Kidney (tissue), 14 donors: ENCODE results near the gene VRK3. TPM values are rescaled to one million over a fixed set of nuclear protein-coding genes. Genes with fewer than 3 reads are reported as not detected.

Experiments used
- DNase-seq, 5 donors: peaks; one replicate each; pipeline ENCODE4 v3.0.0-alpha.2; 2013 to 2020
- FAIRE-seq: peaks from 2 replicates; lab custom pipeline; 2012; peaks lifted over from hg19 to GRCh38; lab: Jason Lieb, UNC
- H3K27ac ChIP-seq, 2 donors: one replicate each; pipeline ENCODE4 v1.7.0; 2013; ENCODE audit warnings: low read depth in 2 of 2, low read length in 2 of 2, inconsistent platforms in 1 of 2
- H3K27me3 ChIP-seq: one replicate; pipeline ENCODE4 v1.7.1; 2013; ENCODE audit warnings: low read length, inconsistent platforms; ENCODE audit not compliant: control insufficient read depth, insufficient read depth
- H3K36me3 ChIP-seq, 3 donors: one replicate each; pipeline versions ENCODE4 v1.7.0 to v1.7.1; 2013; ENCODE audit warnings: low read length in 3 of 3, control low read depth in 1 of 3, inconsistent platforms in 1 of 3; ENCODE audit not compliant: insufficient read depth in 3 of 3, control insufficient read depth in 2 of 3
- H3K4me1 ChIP-seq, 3 donors: one replicate each; pipeline versions ENCODE4 v1.7.0 to v1.7.1; 2013; ENCODE audit warnings: low read length in 3 of 3, inconsistent platforms in 1 of 3, low read depth in 1 of 3; ENCODE audit not compliant: control insufficient read depth in 2 of 3, insufficient read depth in 2 of 3
- H3K4me3 ChIP-seq, 3 donors: one replicate each; pipeline versions ENCODE4 v1.7.0 to v1.8.1; 2013; ENCODE audit warnings: low read length in 3 of 3, control low read depth in 1 of 3, inconsistent platforms in 1 of 3
- H3K9ac ChIP-seq, 3 donors: one replicate each; pipeline versions ENCODE4 v1.7.0 to v1.7.1; 2013; ENCODE audit warnings: low read length in 3 of 3, control low read depth in 1 of 3, inconsistent platforms in 1 of 3
- H3K9me3 ChIP-seq, 3 donors: one replicate each; pipeline versions ENCODE4 v1.7.0 to v1.7.1; 2013; ENCODE audit warnings: low read length in 3 of 3, control low read depth in 1 of 3, inconsistent platforms in 1 of 3; ENCODE audit not compliant: control insufficient read depth in 2 of 3, insufficient read depth in 1 of 3
- intact Hi-C: fragments of 100-400 bp; cut with DNase I; formaldehyde crosslinking; loops from one replicate; pipeline ENCODE4 v1.11.1; 2022
- polyA plus RNA-seq: library from polyadenylated mRNA; stranded (reverse); fragments of 350-450 nt; fragmentation: Illumina TruSeq; extraction: RNeasy Lipid Tissue Mini Kit (QIAGEN cat#74804); gene quantifications from one replicate; pipeline ENCODE4 v1.2.3, GENCODE V29; 2014; ENCODE audit warnings: low read depth, low replicate concordance; ENCODE audit not compliant: insufficient read depth
- total RNA-seq: library from RNA; stranded (reverse); fragmentation: NEBNext Ultra II Directional; extraction: Animal tissue kit (Norgen Biotek cat#: 25700); gene quantifications from one replicate; pipeline ENCODE4 v1.2.1, GENCODE V29; 2021
- TF ChIP-seq, protein P1 (sequence below): IDR thresholded peaks from 3 replicates; pipeline ENCODE4 v1.5.1; 2012; ENCODE audit warnings: mild to moderate bottlenecking, moderate library complexity, borderline replicate concordance; ENCODE audit not compliant: insufficient read depth; ENCODE audit errors: extremely low read depth
- donor health status: control.
- donor health status: control.
- donor health status: control.
- donor health status: control.
- donor health status: control.
- donor health status: DM: yes; HTN: yes; CAD: no.
- donor health status: Normal renal cell carcinoma (clear cell type).

Gene VRK3
- total and polyA plus RNA-seq, 2 donors from 2014 or later: 53.2 to 69.0 TPM

DNA sequence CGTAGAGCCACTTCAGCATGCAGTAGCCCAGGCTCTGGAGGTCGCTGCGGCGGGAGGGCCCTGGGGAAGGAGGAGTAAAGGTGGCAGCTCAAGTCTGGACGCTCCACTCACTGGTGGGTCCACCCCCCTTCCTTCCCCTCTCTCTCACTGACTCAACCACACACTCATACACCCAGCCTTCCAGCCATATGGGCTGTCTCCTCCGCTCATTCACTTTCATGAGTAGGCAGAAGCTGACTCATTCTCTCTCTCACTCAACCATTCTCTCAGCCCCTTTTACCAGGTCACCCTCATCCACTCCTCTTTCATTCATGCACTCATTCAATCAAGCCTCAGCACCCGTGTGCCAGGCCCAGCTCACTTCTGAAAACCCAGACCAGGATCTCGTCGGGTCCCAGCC is 36.7 kb downstream of the VRK3 start:
- peaks cover 2 to 38% (median 36%) of the 10 kb centered on the region in 3 donors for H3K36me3 ChIP-seq

DNA sequence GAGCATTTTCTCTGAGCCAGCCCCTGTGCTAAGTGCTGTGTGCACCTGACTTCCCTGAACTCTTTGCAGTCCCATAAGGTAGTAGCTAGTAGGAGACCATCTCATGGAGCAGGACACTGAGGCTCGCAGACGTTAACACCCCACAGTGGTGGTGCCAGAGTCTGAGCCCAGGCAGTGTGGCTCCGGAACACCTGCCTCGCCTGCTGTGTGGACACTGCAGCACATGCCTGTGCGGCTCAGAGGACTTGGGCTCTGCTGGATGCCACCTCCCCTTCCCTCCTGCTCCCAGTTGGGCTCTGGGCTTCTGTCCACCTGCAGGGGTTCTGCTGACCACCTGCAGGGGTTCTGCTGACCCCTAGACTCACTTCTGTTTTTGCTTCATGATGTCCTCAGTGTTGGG is 37.2 kb downstream of the VRK3 start:
- intact Hi-C loops: loop anchor here (5.0 kb wide), 1 partner anchor 51 kb away; no protein-coding TSS in a partner anchor
- Histone ChIP-seq H3K9me3 (no peaks in the 10 kb centered on the region), H3K9ac (no peak overlapping the region), H3K27me3 (no peaks in the 10 kb centered on the region), H3K4me3 (no peak overlapping the region), H3K36me3 (peaks cover 2 to 36% (median 36%) of the 10 kb centered on the region in 3 donors), H3K27ac (no peak overlapping the region), H3K4me1 (no peaks in the 10 kb centered on the region)
- FAIRE-seq (no peak), DNase-seq (no peak)
- TF ChIP-seq, protein P1, sequence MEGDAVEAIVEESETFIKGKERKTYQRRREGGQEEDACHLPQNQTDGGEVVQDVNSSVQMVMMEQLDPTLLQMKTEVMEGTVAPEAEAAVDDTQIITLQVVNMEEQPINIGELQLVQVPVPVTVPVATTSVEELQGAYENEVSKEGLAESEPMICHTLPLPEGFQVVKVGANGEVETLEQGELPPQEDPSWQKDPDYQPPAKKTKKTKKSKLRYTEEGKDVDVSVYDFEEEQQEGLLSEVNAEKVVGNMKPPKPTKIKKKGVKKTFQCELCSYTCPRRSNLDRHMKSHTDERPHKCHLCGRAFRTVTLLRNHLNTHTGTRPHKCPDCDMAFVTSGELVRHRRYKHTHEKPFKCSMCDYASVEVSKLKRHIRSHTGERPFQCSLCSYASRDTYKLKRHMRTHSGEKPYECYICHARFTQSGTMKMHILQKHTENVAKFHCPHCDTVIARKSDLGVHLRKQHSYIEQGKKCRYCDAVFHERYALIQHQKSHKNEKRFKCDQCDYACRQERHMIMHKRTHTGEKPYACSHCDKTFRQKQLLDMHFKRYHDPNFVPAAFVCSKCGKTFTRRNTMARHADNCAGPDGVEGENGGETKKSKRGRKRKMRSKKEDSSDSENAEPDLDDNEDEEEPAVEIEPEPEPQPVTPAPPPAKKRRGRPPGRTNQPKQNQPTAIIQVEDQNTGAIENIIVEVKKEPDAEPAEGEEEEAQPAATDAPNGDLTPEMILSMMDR: no peak

More for the DNA sequence above, 36.7 kb downstream of the VRK3 start:
- TF ChIP-seq, protein P1: no peak
- H3K9ac ChIP-seq: no peak overlapping the region
- no peak overlapping the region for H3K27ac ChIP-seq
- DNase-seq (no peak), FAIRE-seq (no peak)
- intact Hi-C loops: loop anchor here (5.0 kb wide), 1 partner anchor 51 kb away; no protein-coding TSS in a partner anchor
- H3K27me3 ChIP-seq: no peaks in the 10 kb centered on the region
- H3K4me1 ChIP-seq: no peaks in the 10 kb centered on the region
- no peaks in the 10 kb centered on the region for H3K9me3 ChIP-seq
- no peak overlapping the region for H3K4me3 ChIP-seq

DNA sequence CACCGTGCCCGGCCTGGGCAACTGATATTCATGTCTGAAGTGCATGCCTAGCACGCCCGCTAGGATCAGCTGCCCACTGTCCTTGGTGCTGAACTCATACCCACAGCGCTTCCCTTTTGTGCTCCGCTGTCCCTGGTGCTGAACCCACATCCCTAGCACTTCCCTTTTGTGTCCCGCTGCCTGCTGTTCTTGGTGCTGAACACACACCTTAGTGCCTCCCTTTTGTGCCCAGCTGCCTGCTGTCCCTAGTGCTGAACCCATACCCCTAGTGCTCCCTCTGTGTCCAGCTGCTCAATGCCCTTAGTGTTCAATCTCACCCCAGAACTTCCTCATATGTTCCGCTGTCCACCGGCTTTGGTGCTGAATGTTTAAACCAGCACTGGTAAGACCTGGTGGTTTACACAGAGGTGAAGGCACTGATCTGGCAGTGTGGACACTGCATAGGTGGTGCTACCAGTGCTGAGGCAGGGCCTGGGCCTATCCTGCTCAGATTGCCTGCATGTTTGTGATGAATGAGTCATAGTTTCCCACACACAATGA is 37.9 kb downstream of the VRK3 start:
- intact Hi-C loops: loop anchor here (5.0 kb wide), 1 partner anchor 50 kb away; no protein-coding TSS in a partner anchor

More for the DNA sequence above, 37.9 kb downstream of the VRK3 start:
- Histone ChIP-seq H3K4me3 (no peak overlapping the region), H3K36me3 (peaks cover 2 to 36% (median 30%) of the 10 kb centered on the region in 3 donors), H3K27ac (no peak overlapping the region), H3K9me3 (no peaks in the 10 kb centered on the region), H3K27me3 (no peaks in the 10 kb centered on the region), H3K9ac (no peak overlapping the region), H3K4me1 (no peaks in the 10 kb centered on the region)
- DNase-seq (peak; percentile 92 to 99 (median 98)), FAIRE-seq (no peak)
- TF ChIP-seq, protein P1: peak; percentile 18
